DOHH2 (cell line): ENCODE measurements around the gene ANKRD55.

Experiments used
- H3F3A ChIP-seq: fragments of 200-600 bp; sonication (generic), shearing (Covaris generic); 2 replicates; pipeline ENCODE4 v1.6.0; 2016; ENCODE audit warnings: antibody characterized with exemption, mild to moderate bottlenecking; ENCODE audit not compliant: control insufficient read depth, insufficient read depth
- H3K27ac ChIP-seq: fragments of 200-600 bp; sonication (generic); 2 replicates; pipeline ENCODE4 v1.5.1; 2014; ENCODE audit warnings: low read depth, mild to moderate bottlenecking, low read length, moderate library complexity
- H3K27me3 ChIP-seq: fragments of 200-600 bp; sonication (generic); 2 replicates; pipeline ENCODE4 v1.6.1; 2014; ENCODE audit warnings: mild to moderate bottlenecking, low read length, mixed read lengths; ENCODE audit not compliant: control insufficient read depth
- H3K36me3 ChIP-seq: fragments of 200-600 bp; sonication (generic); 2 replicates; pipeline ENCODE4 v1.6.1; 2014; ENCODE audit warnings: mild to moderate bottlenecking, low read length, moderate library complexity, mixed read lengths; ENCODE audit not compliant: control insufficient read depth
- H3K4me1 ChIP-seq: fragments of 200-600 bp; sonication (generic); 2 replicates; pipeline ENCODE4 v1.6.1; 2014; ENCODE audit warnings: mild to moderate bottlenecking, low read length, mixed read lengths; ENCODE audit not compliant: control insufficient read depth
- H3K4me2 ChIP-seq: fragments of 200-600 bp; sonication (generic); 2 replicates; pipeline ENCODE4 v1.6.0; 2014; ENCODE audit warnings: mild to moderate bottlenecking, low read length, moderate library complexity
- H3K4me3 ChIP-seq: fragments of 200-600 bp; sonication (generic); 2 replicates; pipeline ENCODE4 v1.5.1; 2014; ENCODE audit warnings: mild to moderate bottlenecking, low read length, mixed read lengths
- H3K79me2 ChIP-seq: fragments of 200-600 bp; sonication (generic); 2 replicates; pipeline ENCODE4 v1.6.1; 2014; ENCODE audit warnings: mild to moderate bottlenecking, low read length, mixed read lengths; ENCODE audit not compliant: control insufficient read depth
- H3K9me2 ChIP-seq: fragments of 200-600 bp; sonication (generic); replicated peaks from 2 replicates; pipeline ENCODE4 v1.6.1; 2014; ENCODE audit warnings: mild to moderate bottlenecking, low read length, mixed read lengths; ENCODE audit not compliant: control insufficient read depth
- H3K9me3 ChIP-seq: fragments of 200-600 bp; sonication (generic); 2 replicates; pipeline ENCODE4 v1.6.1; 2014; ENCODE audit warnings: antibody characterized with exemption, low read length, mixed read lengths; ENCODE audit not compliant: control insufficient read depth, insufficient read depth
- H4K20me1 ChIP-seq: fragments of 200-600 bp; sonication (generic); 2 replicates; pipeline ENCODE4 v1.6.0; 2014; ENCODE audit warnings: low read depth, mild to moderate bottlenecking, antibody characterized with exemption, low read length, moderate library complexity; ENCODE audit not compliant: control insufficient read depth, insufficient read depth
- CTCF ChIP-seq: fragments of 200-600 bp; sonication (generic); IDR thresholded peaks from one replicate; pipeline ENCODE4 v1.5.1; 2014; ENCODE audit warnings: antibody characterized with exemption, mild to moderate bottlenecking, low read depth, low read length; ENCODE audit not compliant: poor library complexity, severe bottlenecking
- EZH2phosphoT487 ChIP-seq: fragments of 200-600 bp; sonication (generic); IDR thresholded peaks from 2 replicates; pipeline ENCODE4 v1.6.1; 2017; ENCODE audit warnings: borderline replicate concordance, mild to moderate bottlenecking, antibody characterized with exemption, low read length, moderate library complexity, mixed read lengths

The ANKRD55 gene

DNA sequence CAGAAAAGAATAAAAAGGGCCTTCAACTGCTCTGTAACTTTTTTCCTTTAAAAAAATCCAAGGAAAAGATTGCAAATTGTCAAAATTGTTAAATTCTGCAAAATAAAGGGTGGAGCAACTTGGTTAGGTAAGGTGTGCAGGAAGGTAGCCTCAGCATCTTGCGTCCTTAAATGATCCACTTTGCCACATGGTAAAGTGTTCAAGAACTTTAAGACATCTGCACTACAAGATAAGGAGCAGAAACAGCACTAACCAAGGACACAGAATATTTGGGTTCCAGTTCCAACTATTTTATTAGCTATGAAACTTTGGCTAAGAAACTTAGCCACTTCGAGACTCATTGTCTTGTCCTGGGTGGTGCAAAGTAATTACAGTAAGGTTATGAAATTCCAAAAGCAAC lies 53.7 kb downstream of the ANKRD55 start:
- Histone ChIP-seq H3K36me3 (no peaks in the 10 kb centered on the region), H3K4me2 (no peak overlapping the region), H4K20me1 (no peaks in the 10 kb centered on the region), H3K79me2 (no peaks in the 10 kb centered on the region), H3K27ac (no peak overlapping the region), H3K4me1 (no peaks in the 10 kb centered on the region), H3F3A (no peaks in the 10 kb centered on the region), H3K4me3 (no peak overlapping the region), H3K9me2 (no peaks in the 10 kb centered on the region), H3K27me3 (peaks cover 11% of the 10 kb centered on the region), H3K9me3 (no peaks in the 10 kb centered on the region)
- TF ChIP-seq EZH2phosphoT487 = no peak
- no peak for TF ChIP-seq CTCF

DNA sequence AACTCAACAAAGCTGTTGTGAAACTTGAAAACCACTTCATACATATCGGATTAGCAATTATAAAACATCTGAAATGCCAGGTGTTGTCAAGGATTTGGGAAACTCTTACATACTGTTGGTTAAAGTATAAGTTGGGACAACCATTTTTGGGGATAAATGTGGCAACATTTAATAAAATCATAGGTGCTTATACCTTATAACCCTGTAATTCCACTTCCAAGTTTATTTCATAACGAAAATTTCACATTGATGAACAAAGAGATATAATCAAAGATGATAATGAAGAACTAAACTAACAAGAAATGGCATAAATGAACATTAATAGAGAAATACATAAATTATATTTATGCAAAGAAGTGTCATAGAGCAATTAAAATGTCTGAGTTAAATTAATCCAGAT lies 54.3 kb downstream of the ANKRD55 start:
- no peaks in the 10 kb centered on the region for H3K79me2 ChIP-seq
- no peaks in the 10 kb centered on the region for H3K9me2 ChIP-seq

GRCh38 chr5:56176871-56177533 lies 56.1 kb downstream of the ANKRD55 start:
- Histone ChIP-seq H3K36me3 (no peaks in the 10 kb centered on the region), H3K9me2 (no peaks in the 10 kb centered on the region), H3K79me2 (no peaks in the 10 kb centered on the region), H3K27ac (no peak overlapping the region), H3K4me1 (no peaks in the 10 kb centered on the region), H3F3A (no peaks in the 10 kb centered on the region), H3K9me3 (no peaks in the 10 kb centered on the region), H4K20me1 (no peaks in the 10 kb centered on the region), H3K4me2 (no peak overlapping the region), H3K4me3 (no peak overlapping the region), H3K27me3 (peaks cover 11% of the 10 kb centered on the region)
- TF ChIP-seq CTCF (no peak), EZH2phosphoT487 (no peak)

More for the DNA sequence above, 54.3 kb downstream of the ANKRD55 start:
- no peak overlapping the region for H3K4me2 ChIP-seq
- H3K36me3 ChIP-seq = no peaks in the 10 kb centered on the region
- H3K9me3 ChIP-seq = no peaks in the 10 kb centered on the region
- H3F3A ChIP-seq = no peaks in the 10 kb centered on the region
- peaks cover 11% of the 10 kb centered on the region for H3K27me3 ChIP-seq
- H3K27ac ChIP-seq = no peak overlapping the region
- no peaks in the 10 kb centered on the region for H3K4me1 ChIP-seq
- no peak overlapping the region for H3K4me3 ChIP-seq
- no peaks in the 10 kb centered on the region for H4K20me1 ChIP-seq
- no peak for TF ChIP-seq CTCF
- no peak for TF ChIP-seq EZH2phosphoT487
